ENCODE measurements around the gene PARS2. TPM values are rescaled to one million over a fixed set of nuclear protein-coding genes. Genes with fewer than 3 reads are reported as not detected.

The PARS2 gene
- total RNA-seq, 2 donors from 2014 or later: 2.8 to 3.1 TPM

GRCh38 chr1:54710434-54710833, 53.9 kb downstream of the PARS2 start:
- no peaks in the 10 kb centered on the region for H3K27me3 ChIP-seq (replicated peaks; ENCODE audit: insufficient read depth)
- no peak for ATAC-seq (ENCODE audit: insufficient number of reproducible peaks, low FRiP score, low read depth)

DNA sequence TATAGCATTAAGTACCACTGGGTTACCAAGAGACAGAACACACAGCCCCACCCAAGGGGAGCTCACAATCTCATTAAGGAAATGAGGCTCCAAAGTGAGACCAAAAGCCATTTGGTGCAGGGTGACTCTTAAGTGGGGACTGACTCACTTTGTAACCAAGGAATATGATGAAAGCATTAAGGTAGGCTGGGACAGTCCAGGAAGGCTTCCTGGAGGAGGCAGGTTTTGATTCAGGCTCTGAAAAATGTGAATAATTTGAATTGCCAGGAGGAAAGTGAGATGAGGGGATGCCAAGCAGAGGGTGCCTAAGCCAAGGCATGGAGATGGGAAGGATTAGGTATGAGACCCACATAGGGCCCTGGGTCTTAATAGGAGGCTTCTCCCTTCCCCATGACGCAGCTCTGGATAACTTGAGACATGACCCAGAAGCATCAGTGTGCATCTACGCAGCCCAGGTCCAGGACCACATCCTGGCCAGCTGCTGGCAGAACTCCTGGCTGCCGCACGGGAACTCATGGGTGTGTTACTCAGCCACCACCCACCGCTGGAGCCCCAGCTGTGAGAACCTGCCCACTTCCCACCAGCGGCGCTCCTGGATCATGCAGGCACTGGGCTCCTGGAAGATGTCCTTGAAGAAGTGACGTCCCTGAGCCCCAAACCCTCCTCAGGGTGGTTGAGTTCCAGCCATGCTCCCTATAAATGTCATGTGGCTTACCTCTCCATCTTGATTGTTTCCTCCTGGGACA, 54.6 kb downstream of the PARS2 start:
- Histone ChIP-seq H3K36me3 (no peaks in the 10 kb centered on the region), H3K27ac (no peak overlapping the region), H3K27me3 (replicated peaks; ENCODE audit: insufficient read depth) (no peaks in the 10 kb centered on the region), H3K4me3 (no peak overlapping the region), H3K9me3 (no peaks in the 10 kb centered on the region), H3K4me1 (ENCODE audit: control insufficient read depth in 1 of 2, low read depth in 2 of 2) (peaks cover 0 to under 1% of the 10 kb centered on the region in 2 donors)
- TF ChIP-seq CTCF (IDR thresholded peaks at IDR 0.05): no peak
- DNase-seq (ENCODE audit: low spot score) (no peak), ATAC-seq (ENCODE audit: insufficient number of reproducible peaks, low FRiP score, low read depth) (no peak)

More at GRCh38 chr1:54710434-54710833, 53.9 kb downstream of the PARS2 start:
- no peak overlapping the region for H3K4me3 ChIP-seq
- peaks cover 0 to 7% of the 10 kb centered on the region in 2 donors for H3K4me1 ChIP-seq (ENCODE audit: control insufficient read depth in 1 of 2, low read depth in 2 of 2)
- H3K36me3 ChIP-seq: no peaks in the 10 kb centered on the region
- DNase-seq (ENCODE audit: low spot score): no peak
- no peaks in the 10 kb centered on the region for H3K9me3 ChIP-seq
- H3K27ac ChIP-seq: no peak overlapping the region
- TF ChIP-seq CTCF (IDR thresholded peaks at IDR 0.05): no peak

GRCh38 chr1:54708385-54708784, 55.9 kb downstream of the PARS2 start:
- Histone ChIP-seq H3K4me1 (ENCODE audit: control insufficient read depth in 1 of 2, low read depth in 2 of 2) (no peaks in the 10 kb centered on the region), H3K27me3 (replicated peaks; ENCODE audit: insufficient read depth) (no peaks in the 10 kb centered on the region), H3K9me3 (no peaks in the 10 kb centered on the region), H3K36me3 (no peaks in the 10 kb centered on the region), H3K27ac (no peak overlapping the region), H3K4me3 (no peak overlapping the region)
- DNase-seq (ENCODE audit: low spot score): no peak
- no peak for TF ChIP-seq CTCF (IDR thresholded peaks at IDR 0.05)
- no peak for ATAC-seq (ENCODE audit: insufficient number of reproducible peaks, low FRiP score, low read depth)

Other genes with a start within 250 kb of the PARS2 start
- 10 to 100 TPM; 19.3 to 23.6 TPM for gene ACOT11, start 216.3 kb downstream of the PARS2 start, total RNA-seq
- not detected for gene FAM151A, start 141.0 kb downstream of the PARS2 start, total RNA-seq
- 10 to 100 TPM; 15.9 to 20.4 TPM for gene MROH7, start 122.7 kb downstream of the PARS2 start, total RNA-seq
- gene TTC4, start 48.7 kb downstream of the PARS2 start, total RNA-seq: 10 to 100 TPM; 12.7 to 17.2 TPM
- gene TTC22, start 36.8 kb upstream of the PARS2 start, total RNA-seq: under 1 TPM in 1 of 2 donors, not detected in 1; 0.63 TPM
- gene DHCR24, start 122.7 kb upstream of the PARS2 start, total RNA-seq: 10 to 100 TPM; 32.1 to 56.4 TPM
- 1 to 10 TPM in 1 of 2 donors, not detected in 1; 3.4 TPM for gene TMEM61, start 216.1 kb upstream of the PARS2 start, total RNA-seq
- not detected for gene BSND, start 234.4 kb upstream of the PARS2 start, total RNA-seq